HEK293 (cell line): ENCODE data around the gene PRCC.

Experiments
- BCL11A ChIP-seq: fragments of 450-650 bp; formaldehyde crosslinking; IDR thresholded peaks from 2 replicates; pipeline ENCODE4 v1.5.1; 2016; ENCODE audit warnings: low read depth, missing biosample characterization, missing genetic modification characterization
- CTCF ChIP-seq: fragments of 450-650 bp; formaldehyde crosslinking; IDR thresholded peaks from 2 replicates; pipeline ENCODE4 v1.5.1; 2016; ENCODE audit warnings: missing biosample characterization, missing genetic modification characterization
- HOXA7 ChIP-seq: sonication (generic); formaldehyde crosslinking; IDR thresholded peaks from 2 replicates; pipeline ENCODE4 v1.8.1; 2022; ENCODE audit warnings: missing genetic modification reagents, borderline replicate concordance
- KLF1 ChIP-seq: fragments of 450-650 bp; formaldehyde crosslinking; IDR thresholded peaks from 2 replicates; pipeline ENCODE4 v1.5.1; 2016; ENCODE audit warnings: missing biosample characterization, missing genetic modification characterization
- KLF7 ChIP-seq: fragments of 450-650 bp; formaldehyde crosslinking; IDR thresholded peaks from 2 replicates; pipeline ENCODE4 v1.5.1; 2016; ENCODE audit warnings: missing biosample characterization, missing genetic modification characterization, borderline replicate concordance
- ZBTB26 ChIP-seq: fragments of 450-650 bp; formaldehyde crosslinking; optimal IDR thresholded peaks from 2 replicates; pipeline ENCODE3; 2016; ENCODE audit warnings: missing biosample characterization, mild to moderate bottlenecking, missing genetic modification characterization
- ZNF221 ChIP-seq: fragments of 450-650 bp; formaldehyde crosslinking; IDR thresholded peaks from 2 replicates; pipeline ENCODE4 v1.5.1; 2017; ENCODE audit warnings: missing biosample characterization, missing genetic modification characterization, borderline replicate concordance
- ZNF223 ChIP-seq: fragments of 450-650 bp; formaldehyde crosslinking; IDR thresholded peaks from 2 replicates; pipeline ENCODE4 v1.5.1; 2016; ENCODE audit warnings: missing biosample characterization, missing genetic modification characterization
- ZNF350 ChIP-seq: fragments of 450-650 bp; formaldehyde crosslinking; IDR thresholded peaks from 2 replicates; pipeline ENCODE4 v1.5.0; 2017; ENCODE audit warnings: missing biosample characterization, mild to moderate bottlenecking, missing genetic modification characterization
- ZNF449 ChIP-seq: fragments of 450-650 bp; formaldehyde crosslinking; IDR thresholded peaks from 2 replicates; pipeline ENCODE4 v1.5.1; 2017; ENCODE audit warnings: missing biosample characterization, mild to moderate bottlenecking, missing genetic modification characterization, moderate library complexity
- ZNF670 ChIP-seq: fragments of 450-650 bp; formaldehyde crosslinking; IDR thresholded peaks from 2 replicates; pipeline ENCODE4 v1.5.1; 2016; ENCODE audit warnings: missing biosample characterization, missing genetic modification characterization, low read depth

DNA sequence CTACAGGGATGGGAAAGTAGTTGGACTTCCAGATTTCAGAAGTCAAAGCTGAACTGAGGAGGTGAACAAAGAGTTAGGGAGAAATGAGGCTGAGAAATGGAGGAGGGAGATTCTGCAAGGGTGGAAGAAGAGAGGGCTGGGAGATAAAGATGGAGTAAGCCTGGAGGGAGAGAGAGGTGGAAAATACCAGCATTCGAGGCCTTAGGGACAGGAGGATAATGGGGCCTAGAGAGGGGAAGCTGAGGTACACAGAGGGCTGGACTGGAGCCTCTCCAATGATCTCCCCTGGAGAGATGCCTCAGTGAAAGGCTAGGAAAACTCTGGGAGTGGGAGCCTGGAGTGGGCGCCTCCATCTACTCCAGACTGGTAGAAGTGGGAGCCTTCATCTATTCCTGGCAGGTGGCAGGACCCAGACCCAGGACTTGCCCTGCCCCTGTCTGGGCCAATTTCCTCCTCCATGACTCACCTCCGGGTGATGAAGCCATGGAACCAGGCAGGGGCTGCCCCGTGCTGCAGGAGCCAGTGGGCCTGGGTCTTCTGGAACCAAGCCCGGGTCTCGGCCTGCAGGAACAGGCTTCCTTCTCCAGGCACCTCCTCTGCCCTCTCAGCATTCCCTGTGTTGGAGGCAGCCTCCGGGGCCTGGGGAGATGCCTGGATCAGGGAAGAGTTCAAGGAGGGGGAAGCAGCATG lies 47.4 kb downstream of the PRCC start:
- TF ChIP-seq ZNF223 (tag by site-specific recombination) = no peak
- TF ChIP-seq CTCF (tag by site-specific recombination) = no peak
- no peak for TF ChIP-seq ZNF221 (tag by site-specific recombination)
- TF ChIP-seq ZNF350 = no peak
- no peak for TF ChIP-seq BCL11A (tag by site-specific recombination)
- no peak for TF ChIP-seq ZNF449
- no peak for TF ChIP-seq KLF1 (tag by site-specific recombination)
- no peak for TF ChIP-seq ZNF670 (tag by site-specific recombination)
- TF ChIP-seq KLF7 (tag by site-specific recombination) = no peak
- no peak for TF ChIP-seq ZBTB26
- TF ChIP-seq HOXA7 (CRISPR knock-in tag) = no peak
